ENCODE data around the gene LPP.

Gene LPP

GRCh38 chr3:188223936-188224335 is 70.0 kb downstream of the LPP start:
- no peak for DNase-seq

GRCh38 chr3:188227442-188227841 is 73.5 kb downstream of the LPP start:
- DNase-seq = no peak

- DNase-seq = no peak
Observed at GRCh38 chr3:188229177-188229576, 75.2 kb downstream of the LPP start.

GRCh38 chr3:188229726-188230125 is 75.8 kb downstream of the LPP start:
- DNase-seq = no peak

GRCh38 chr3:188230962-188231361 is 77.0 kb downstream of the LPP start:
- no peak for DNase-seq

GRCh38 chr3:188231456-188231855 is 77.5 kb downstream of the LPP start:
- no peak for DNase-seq

GRCh38 chr3:188232656-188233055 is 78.7 kb downstream of the LPP start:
- no peak for DNase-seq

GRCh38 chr3:188233320-188233719 is 79.4 kb downstream of the LPP start:
- no peak for DNase-seq

GRCh38 chr3:188234132-188234531 is 80.2 kb downstream of the LPP start:
- no peak for DNase-seq

- DNase-seq = no peak
Observed at GRCh38 chr3:188236271-188236670, 82.3 kb downstream of the LPP start.

- no peak for DNase-seq
Observed at GRCh38 chr3:188239035-188239434, 85.1 kb downstream of the LPP start.

- DNase-seq = no peak
Observed at GRCh38 chr3:188239577-188239976, 85.6 kb downstream of the LPP start.

- no peak for DNase-seq
Observed at GRCh38 chr3:188240189-188240981, 86.4 kb downstream of the LPP start.

GRCh38 chr3:188241072-188241471 is 87.1 kb downstream of the LPP start:
- DNase-seq = peak; percentile 36

GRCh38 chr3:188241883-188242282 is 87.9 kb downstream of the LPP start:
- no peak for DNase-seq

GRCh38 chr3:188242436-188243123 is 88.6 kb downstream of the LPP start:
- DNase-seq = no peak

GRCh38 chr3:188243124-188243795 is 89.3 kb downstream of the LPP start:
- DNase-seq = no peak

GRCh38 chr3:188244395-188244861 is 90.5 kb downstream of the LPP start:
- DNase-seq = no peak

- DNase-seq = no peak
Observed at GRCh38 chr3:188246905-188247304, 92.9 kb downstream of the LPP start.

- no peak for DNase-seq
Observed at GRCh38 chr3:188248036-188248561, 94.1 kb downstream of the LPP start.

GRCh38 chr3:188253123-188253793 is 99.3 kb downstream of the LPP start:
- no peak for DNase-seq

GRCh38 chr3:188253800-188254452 is 100.0 kb downstream of the LPP start:
- no peak for DNase-seq
